ENCODE data around the gene PROX2. TPM values are rescaled to one million over a fixed set of nuclear protein-coding genes. Genes with fewer than 3 reads are reported as not detected.

PROX2 gene, protein sequence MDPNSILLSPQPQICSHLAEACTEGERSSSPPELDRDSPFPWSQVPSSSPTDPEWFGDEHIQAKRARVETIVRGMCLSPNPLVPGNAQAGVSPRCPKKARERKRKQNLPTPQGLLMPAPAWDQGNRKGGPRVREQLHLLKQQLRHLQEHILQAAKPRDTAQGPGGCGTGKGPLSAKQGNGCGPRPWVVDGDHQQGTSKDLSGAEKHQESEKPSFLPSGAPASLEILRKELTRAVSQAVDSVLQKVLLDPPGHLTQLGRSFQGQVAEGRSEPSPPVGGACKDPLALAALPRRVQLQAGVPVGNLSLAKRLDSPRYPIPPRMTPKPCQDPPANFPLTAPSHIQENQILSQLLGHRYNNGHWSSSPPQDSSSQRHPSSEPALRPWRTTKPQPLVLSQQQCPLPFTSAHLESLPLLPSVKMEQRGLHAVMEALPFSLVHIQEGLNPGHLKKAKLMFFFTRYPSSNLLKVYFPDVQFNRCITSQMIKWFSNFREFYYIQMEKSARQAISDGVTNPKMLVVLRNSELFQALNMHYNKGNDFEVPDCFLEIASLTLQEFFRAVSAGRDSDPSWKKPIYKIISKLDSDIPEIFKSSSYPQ
- total RNA-seq, result not detected
- long read RNA-seq, result 0 reads

DNA sequence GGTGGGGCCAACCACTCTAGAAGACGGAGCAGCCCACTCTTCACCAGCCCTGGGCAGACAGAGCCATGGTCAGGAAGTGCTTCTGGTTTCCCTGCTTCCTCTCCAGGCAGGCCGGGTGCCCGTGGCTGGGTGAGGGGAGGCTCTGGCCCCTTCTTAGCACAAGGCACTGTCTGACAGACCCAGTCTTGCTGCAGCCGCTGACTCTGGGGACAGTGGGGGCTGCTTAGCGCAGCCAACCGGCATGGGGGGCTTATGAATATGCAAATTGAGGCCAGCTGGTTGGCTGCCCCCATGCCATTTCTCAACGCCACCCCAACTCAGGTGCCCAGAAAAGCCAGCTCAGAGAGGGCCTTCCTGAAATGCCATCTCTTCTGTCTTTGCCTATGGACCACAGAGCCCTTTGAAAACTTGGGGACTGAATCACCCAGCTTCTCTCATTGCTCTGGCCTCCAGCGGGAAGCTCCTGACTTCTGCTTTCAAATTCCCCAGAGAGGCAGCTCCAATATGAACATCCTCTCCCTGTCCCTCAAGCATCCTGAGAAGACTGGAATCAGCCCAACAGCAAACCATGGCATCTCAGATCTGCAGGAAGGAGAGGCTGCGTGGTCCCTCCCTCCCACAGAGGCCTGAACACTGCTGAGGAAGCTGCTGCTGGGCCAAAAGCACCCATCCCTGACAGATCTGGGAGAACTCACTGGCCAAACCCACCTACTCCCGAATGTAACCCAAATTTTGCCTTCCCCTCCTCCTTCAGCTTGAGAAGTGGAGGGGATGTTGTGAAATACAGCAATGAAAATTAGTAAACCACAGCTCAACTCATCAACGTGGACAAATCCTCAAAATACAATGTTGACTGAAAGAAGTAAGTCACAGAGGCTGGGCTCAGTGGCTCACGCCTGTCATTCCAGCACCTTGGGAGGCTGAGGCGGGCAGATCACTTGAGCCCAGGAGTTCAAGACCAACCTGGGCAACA lies at the start of gene PROX2:
Gene PROX2 (minus strand): TSS at position 205 of the 973 bp plus-strand sequence. CDS start 12,311 bp downstream, outside the sequence.
- DNase-seq (ENCODE audit: missing footprints), result no peak
- intact Hi-C loops (cut with DNase I), result no loop called here
- ATAC-seq, result no peak

DNA sequence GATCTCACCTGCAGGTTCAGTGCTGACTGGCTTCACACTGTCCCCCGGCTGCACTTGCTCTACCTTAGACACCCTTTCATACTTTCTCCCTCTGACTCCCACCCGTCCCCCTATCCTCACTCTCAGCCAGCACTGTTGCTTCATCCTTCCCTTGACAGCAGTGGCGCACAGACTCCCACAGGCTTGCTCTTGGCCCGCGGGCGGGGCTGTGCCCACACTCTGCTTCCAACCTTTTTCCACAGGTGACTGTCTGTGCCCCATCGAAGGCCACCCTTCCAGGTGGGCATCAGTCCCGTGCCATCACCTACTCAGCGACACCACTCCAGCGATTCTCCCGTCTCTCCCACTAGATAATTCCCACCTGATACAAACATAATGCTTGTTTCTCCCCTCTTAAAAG lies 48.1 kb upstream of the PROX2 start:
- ATAC-seq, result no peak
- intact Hi-C loops (cut with DNase I), result no loop called here
- DNase-seq (ENCODE audit: missing footprints), result no peak

DNA sequence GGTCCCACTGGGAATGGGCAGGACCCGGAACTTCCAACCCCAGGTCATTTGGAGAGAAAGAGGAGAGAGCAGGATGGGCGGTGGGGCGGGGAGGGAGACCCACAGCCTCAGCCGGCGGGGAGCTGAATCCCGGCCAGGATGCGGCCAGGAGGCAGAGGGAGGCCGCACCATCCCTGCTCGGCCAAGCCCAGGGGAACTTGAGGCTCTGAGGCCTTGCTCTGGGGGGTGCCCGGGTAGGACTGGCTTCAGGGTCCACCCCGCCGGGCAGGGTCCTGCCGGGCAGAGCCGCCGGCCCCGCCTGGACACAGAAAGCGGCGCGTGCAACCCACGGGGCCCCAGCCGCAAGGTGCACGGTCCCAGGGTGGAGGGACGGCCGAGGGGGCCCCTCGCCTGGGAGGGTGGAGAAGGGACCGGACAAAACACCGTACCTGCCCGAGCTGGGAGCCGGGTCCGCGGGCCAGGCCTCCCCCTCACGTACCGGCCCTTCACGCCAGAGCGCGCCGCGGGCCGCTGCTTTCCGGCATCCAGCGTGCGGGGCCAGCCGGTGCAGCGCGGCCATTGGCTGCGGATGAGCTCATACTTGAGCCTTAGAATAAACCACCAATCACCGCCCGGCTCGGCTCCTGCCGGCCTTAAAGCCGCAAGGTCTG lies 46.9 kb upstream of the PROX2 start, which contains the start of gene RPS6KL1:
Gene RPS6KL1 (minus strand): TSS at position 509 of the 650 bp plus-strand sequence. CDS start 1,719 bp downstream, outside the sequence.
- DNase-seq (ENCODE audit: missing footprints) (peak; percentile 94), ATAC-seq (peak; percentile 95)
- intact Hi-C loops (cut with DNase I), result no loop called here

DNA sequence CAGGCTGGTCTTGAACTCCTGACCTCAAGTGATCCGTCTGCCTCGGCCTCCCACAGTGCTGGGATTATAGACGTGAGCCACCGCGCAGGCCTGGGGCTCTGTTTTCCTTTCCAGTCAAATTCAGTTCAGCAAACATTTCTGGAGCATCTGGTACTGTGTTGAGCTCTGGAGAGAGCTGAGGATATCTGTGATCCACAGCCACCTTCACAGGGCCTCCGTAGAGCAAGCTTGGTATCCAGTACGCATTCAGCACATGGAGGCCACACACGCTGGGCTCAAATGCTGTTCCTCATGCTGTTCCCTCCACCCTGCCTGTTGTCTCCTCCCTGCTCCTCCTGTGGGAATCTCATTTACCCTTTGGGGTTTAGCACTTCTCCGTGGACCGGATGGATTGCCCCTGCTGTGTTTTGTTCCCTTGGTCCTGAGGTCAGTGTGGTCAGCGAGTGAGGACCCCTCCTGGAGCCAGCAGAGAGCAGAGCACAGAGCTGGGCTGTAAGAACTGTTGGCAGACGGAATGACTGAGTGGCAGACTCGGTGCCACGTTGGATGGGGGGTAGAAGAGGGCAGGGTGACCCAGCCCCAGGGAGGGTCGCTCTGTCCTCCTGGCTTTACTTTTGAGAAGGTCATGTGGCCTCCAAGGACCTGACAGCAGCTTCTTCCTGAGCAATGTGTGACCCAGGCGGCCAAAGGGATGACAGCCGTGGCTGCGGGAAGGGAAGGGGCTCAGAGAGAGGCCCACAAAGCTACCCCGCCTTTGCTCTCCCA lies 46.2 kb upstream of the PROX2 start:
- ATAC-seq (no peak), DNase-seq (ENCODE audit: missing footprints) (no peak)
- intact Hi-C loops (cut with DNase I), result no loop called here

DNA sequence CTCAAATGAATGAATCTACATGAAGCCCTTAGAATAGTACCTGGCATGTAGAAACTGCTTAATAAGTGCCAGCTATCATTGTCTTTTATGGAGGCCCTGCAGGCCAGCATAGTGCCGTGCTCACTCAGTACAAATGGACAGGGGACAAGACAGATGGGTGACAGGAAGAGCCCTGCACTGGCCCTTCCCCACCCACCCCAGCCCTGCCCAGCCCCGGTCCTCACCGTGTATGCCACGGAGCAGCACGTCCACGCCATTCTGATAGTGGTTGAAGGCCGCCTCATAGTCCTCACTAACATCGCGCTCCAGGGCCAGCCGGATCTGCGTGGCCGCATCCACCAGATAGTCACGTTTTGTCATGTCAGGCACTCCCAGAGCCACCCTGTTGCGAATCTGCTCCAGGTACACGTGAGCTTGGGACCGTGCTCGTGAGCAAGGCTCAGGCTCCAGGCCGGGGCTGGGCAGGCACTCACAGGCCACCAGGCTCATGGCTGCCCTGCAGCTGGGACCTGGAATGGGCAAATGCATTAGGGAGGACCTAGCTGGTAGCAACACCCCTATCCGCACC lies 45.2 kb upstream of the PROX2 start:
- DNase-seq (ENCODE audit: missing footprints), result no peak
- intact Hi-C loops (cut with DNase I), result no loop called here
- ATAC-seq, result no peak

DNA sequence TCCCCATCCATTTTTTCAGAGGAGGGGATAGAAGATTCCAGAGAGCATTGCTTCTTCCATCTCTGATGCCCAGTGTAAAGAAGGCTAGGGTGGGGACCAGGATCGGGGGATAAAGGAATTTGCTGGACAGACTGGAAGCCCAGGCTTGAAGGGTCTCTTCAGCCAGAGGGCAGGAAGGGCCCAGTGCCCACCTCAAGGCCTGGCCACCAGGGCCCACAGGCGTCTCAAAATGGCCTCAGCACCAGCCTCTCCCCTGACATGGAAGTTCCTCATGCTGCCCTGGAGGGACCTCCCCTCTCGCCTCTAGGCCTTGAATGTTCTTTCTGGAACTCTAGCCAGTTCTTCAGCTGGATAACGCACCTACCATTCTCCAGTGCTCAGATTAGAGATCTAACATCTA lies 44.3 kb upstream of the PROX2 start:
- no peak for DNase-seq (ENCODE audit: missing footprints)
- no peak for ATAC-seq
- intact Hi-C loops (cut with DNase I), result no loop called here

DNA sequence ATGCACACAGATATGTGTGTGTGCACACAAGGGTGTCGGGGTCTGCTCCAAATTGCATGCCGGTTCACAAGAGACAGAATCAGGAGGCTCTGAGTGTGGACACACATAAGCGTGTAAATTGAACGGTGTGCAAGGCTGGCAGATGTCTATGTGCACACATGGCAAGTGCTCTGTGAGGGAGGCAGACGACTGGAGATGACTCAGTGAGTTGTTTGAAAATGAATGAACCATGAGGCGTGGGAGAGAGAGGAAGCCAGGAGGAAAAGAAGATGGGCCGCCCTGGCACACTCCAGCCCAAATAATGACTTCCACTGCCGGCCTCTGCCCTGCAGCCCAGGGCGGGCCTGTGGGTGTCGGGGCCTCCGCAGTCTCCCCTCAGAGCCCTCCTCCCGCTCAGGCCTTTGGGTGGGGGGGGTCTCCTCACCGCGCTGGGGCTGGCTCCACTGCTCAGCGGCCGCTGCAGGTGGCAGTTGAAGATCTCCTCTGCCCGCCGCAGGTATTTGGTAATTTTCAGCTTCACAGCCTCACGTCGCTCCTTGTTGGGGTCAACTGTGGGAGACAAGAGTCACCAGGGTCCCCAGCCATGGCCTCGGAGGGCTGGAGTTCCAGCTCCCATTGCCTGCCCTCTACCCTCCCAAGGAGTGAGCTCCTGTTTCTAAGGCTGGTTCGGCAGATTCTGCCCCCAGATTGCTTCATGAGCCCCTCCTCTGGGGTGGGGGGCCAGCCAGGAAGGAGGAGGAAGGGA lies 43.6 kb upstream of the PROX2 start:
- DNase-seq (ENCODE audit: missing footprints) (no peak), ATAC-seq (no peak)
- intact Hi-C loops (cut with DNase I), result no loop called here

DNA sequence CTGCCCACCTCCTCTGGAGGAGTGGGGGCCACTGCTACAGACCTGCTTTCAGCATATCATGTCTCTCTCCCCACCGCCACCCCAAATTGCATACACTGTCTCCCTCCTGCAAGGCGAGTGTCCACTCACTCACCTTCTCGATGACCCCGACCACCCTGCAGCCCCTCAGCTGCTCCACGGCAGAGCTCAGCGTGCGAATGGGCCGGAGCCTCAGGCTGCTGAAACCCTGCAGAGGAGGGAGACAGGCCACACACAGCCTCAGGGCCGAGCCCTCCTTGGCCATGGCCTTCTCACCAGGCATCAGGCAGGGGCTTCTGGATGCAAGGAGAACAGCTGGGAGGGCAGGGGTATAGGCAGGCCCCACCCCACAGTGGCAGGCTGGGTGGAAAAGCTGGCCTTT lies 42.4 kb upstream of the PROX2 start:
- intact Hi-C loops (cut with DNase I), result no loop called here
- DNase-seq (ENCODE audit: missing footprints) (no peak), ATAC-seq (no peak)

DNA sequence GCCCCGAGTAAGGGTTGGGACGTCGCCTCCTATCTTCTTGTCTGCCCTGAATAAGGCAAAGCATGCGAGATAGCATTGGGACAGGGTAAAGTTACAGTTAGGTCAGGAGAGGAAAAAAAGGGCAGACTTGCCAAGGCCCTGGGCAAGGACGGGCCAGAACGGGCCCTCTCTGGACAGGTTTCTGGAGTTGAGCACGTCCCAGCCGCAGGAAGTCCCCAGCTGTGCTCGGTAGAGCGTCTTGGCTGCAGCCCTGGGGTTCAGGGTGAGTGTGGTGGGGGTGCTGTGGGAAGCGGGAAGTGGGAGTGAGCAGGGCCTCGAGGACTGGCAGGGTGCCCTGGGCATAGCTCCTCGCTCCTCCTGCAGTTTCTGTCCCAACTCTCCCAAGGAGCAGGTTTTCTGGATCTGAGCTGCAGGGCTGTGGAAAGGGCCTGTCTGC lies 41.7 kb upstream of the PROX2 start:
- ATAC-seq (peak; percentile 71), DNase-seq (ENCODE audit: missing footprints) (peak; percentile 86)
- intact Hi-C loops (cut with DNase I), result no loop called here

DNA sequence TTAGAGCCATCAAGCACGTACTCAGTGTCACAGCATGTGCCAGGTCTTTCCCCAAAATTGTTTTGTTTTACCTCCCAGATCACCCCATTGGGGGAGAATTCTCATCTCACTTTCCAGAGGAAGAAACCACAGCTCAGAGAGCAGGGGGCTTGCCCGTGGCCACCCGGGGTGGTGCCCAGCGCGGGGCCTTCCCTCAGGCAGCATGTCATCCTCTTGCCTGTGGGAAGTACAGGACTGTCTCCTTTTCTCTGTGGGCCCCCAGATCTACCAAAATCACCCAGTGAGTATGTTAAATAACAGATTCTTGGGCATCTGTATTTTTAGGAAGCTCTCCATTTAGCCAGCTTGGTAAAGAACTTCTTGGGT lies 41.2 kb upstream of the PROX2 start:
- intact Hi-C loops (cut with DNase I), result no loop called here
- DNase-seq (ENCODE audit: missing footprints), result no peak
- ATAC-seq, result peak; percentile 4

DNA sequence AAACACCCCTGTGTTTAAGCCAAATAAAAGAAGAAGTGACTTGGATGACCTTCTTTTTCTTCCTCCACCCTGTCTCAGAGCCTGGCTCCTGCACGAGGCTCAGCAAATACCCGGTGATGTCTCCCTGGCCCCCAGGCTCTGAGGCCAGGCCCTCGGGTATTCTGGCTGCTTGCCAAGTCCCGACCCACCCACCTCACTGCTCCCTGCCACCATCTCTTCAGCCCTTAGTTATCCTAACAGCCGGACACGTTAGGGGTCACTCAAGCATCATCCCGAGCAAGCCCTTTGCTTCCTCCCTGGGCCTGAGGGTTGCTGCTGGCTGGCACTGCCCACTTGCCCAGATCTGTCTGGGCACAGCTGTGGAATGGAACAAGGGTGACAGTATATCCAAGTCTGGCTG lies 39.9 kb upstream of the PROX2 start:
- ATAC-seq (no peak), DNase-seq (ENCODE audit: missing footprints) (no peak)
- intact Hi-C loops (cut with DNase I), result loop anchor here (2.0 kb wide), 1 partner anchor 173 kb away; no protein-coding TSS in a partner anchor

DNA sequence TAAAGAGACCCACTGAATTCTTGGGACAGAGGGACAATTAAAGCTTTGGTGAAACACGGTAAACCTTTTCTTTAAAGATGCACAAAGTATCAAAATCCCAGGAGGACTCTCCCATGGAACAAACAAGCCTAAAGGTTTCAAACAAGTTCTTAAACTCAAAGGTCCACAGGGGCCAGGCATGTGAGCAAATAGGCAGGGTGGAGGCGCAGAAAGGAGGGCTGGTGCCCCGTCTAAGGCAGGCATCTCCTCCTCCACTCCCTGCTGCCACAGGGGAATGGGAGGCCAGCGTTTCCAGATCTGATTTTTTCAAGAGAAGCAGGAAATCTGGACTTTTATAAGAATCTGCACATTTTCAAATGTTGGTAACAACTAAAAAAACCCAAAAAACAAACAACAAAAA lies 39.5 kb upstream of the PROX2 start:
- intact Hi-C loops (cut with DNase I), result loop anchor here (2.0 kb wide), 1 partner anchor 173 kb away; no protein-coding TSS in a partner anchor
- ATAC-seq (no peak), DNase-seq (ENCODE audit: missing footprints) (no peak)

DNA sequence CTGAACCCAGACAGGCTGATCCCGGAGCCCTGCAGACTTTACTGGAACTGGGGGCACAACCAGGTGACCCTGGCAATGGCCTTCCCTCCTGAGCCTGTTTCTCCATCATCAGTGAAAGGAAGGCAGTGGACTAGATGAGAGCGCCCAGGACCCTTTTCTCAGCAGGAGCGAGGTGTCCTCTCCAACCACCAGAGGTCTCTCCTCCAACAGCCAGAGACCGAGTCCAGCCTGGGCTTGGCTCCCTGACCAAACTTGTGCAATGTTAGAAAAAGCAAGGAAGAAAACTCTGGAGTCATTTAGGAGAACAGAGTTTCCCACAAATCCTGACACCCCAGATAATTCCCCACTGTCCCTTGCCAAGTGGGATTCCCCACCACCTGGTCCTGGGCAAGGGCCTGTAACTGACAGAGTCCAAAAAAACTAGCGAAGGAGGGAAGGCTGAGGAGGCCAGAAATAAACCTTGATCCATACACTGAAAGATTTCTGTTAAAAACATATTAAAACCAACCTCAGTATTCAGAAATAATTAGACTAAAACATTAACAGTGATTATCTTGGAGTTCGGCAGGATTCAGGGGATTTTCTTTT lies 38.1 kb upstream of the PROX2 start:
- peak; percentile 54 for ATAC-seq
- intact Hi-C loops (cut with DNase I), result loop anchor here (2.0 kb wide), 1 partner anchor 175 kb away; no protein-coding TSS in a partner anchor
- no peak for DNase-seq (ENCODE audit: missing footprints)

DNA sequence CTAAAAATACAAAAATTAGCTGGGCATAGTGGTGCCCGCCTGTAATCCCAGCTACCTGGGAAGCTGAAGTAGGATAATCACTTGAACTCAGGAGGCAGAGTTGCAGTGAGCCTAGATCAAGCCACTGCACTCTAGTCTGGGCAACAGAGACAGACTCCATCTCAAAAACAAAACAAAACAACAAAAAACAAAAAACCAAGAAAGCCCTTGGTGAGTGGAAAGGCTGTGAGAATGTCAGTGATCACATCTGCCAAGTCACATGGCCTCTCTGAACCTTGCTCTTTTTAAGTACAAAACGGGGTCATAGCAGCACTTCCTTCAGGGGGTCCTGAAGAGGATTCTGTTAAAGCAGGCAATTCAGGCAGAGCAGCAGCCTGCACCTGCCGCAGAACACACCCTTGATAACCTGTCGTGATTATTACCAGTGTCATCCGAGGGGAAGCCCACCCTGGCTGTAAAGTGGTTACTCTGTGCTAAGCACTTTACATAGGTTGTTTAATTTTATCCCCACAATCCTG lies 37.5 kb upstream of the PROX2 start:
- intact Hi-C loops (cut with DNase I), result no loop called here
- ATAC-seq (no peak), DNase-seq (ENCODE audit: missing footprints) (no peak)

DNA sequence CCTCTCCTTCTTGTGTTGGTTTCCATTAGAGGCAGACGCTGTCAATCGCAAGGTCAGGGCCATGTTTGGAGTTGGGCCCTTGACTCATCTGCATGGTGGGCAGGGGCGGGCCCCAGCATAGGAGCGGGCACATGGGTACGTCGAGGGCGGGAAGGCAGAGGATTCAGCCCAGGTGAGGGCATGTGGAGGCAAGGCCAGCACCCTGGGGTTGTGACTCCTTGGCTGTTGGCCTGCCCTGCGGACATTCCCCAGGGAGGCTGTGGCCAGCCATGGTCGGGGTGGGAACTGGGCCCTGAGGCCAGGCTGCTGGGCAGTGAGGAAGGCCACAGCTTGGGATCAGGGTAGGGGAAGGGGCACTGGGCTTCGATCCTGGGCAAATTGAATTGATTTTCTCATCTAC lies 36.9 kb upstream of the PROX2 start:
- DNase-seq (ENCODE audit: missing footprints) (no peak), ATAC-seq (no peak)
- intact Hi-C loops (cut with DNase I), result no loop called here

DNA sequence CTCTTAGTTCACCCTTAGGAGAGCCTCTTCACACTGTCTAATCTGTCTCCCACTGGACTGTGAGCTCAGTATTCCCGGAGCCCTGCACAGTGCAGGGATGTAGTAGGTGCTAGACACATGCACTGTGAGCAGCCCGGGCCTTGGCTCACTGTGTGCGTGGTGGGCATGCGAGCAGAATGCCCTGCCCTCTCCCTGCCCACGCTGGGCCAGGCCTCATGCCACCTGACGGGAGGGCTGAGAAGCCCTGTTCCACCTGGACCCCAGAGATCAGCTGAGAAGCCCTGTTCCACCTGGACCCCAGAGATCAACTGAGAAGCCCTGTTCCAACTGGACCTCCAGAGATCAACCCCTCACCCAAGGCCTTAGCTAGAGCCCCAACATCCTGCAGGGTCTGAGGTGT lies 36.2 kb upstream of the PROX2 start:
- no peak for ATAC-seq

More for the DNA sequence above, 36.2 kb upstream of the PROX2 start:
- DNase-seq (ENCODE audit: missing footprints), result no peak
- intact Hi-C loops (cut with DNase I), result no loop called here
